ENCODE measurements around the gene SNX22.

- TF ChIP-seq EZH2 (IDR thresholded peaks at IDR 0.05; ENCODE audit: low read depth, low read length, severe bottlenecking) (no peak), CTCF (IDR thresholded peaks at IDR 0.05; ENCODE audit: control extremely low read depth in 1 of 3, insufficient read depth in 1 of 3, low read depth in 1 of 3, low read length in 3 of 3) (no peak), CBX5 (IDR thresholded peaks at IDR 0.05; ENCODE audit: low read depth, low read length) (no peak), EGR1 (IDR thresholded peaks at IDR 0.05; ENCODE audit: borderline replicate concordance, low read depth, low read length) (no peak), CBX8 (IDR thresholded peaks at IDR 0.05; ENCODE audit: borderline replicate concordance, low read depth, low read length) (no peak), MAX (IDR thresholded peaks at IDR 0.05) (no peak)
Observed at GRCh38 chr15:64180235-64180824, 28.8 kb downstream of the SNX22 start.
